Calu3 (cell line): ENCODE results near the gene IDH3B. TPM values are rescaled to one million over a fixed set of nuclear protein-coding genes. Genes with fewer than 3 reads are reported as not detected.
A peak's percentile ranks its signal among the peaks of the same experiment; 100 is the strongest.

ENCODE experiments used
- BruUV-seq: library from RNA; stranded (reverse); fragments of 400-500 nt; replicated peaks from 2 replicates; lab custom pipeline; 2021; lab: Mats Ljungman, UMichigan
- CTCF ChIA-PET: fragments of 300-600 bp; sonication (Branson Sonifier 250); formaldehyde crosslinking; loops from one replicate; lab custom pipeline; 2022; ENCODE audit warnings: antibody characterized with exemption; lab: Charles Lee
- DNase-seq: peaks from one replicate; pipeline ENCODE4 v3.0.0; 2022
- H3K27ac Mint-ChIP-seq: one replicate; pipeline ENCODE4 v1.8.0; 2022; ENCODE audit warnings: mixed read lengths; ENCODE audit not compliant: unreplicated experiment
- H3K27me3 Mint-ChIP-seq: one replicate; pipeline ENCODE4 v1.8.0; 2022; ENCODE audit warnings: mixed read lengths; ENCODE audit not compliant: unreplicated experiment
- H3K36me3 Mint-ChIP-seq: one replicate; pipeline ENCODE4 v1.8.0; 2022; ENCODE audit warnings: mild to moderate bottlenecking, moderate library complexity, mixed read lengths; ENCODE audit not compliant: insufficient read depth, unreplicated experiment
- H3K4me1 Mint-ChIP-seq: one replicate; pipeline ENCODE4 v1.8.0; 2022; ENCODE audit warnings: mild to moderate bottlenecking, low read depth, mixed read lengths; ENCODE audit not compliant: unreplicated experiment
- H3K4me3 Mint-ChIP-seq: one replicate; pipeline ENCODE4 v1.8.0; 2022; ENCODE audit warnings: mild to moderate bottlenecking, low read depth, moderate library complexity, mixed read lengths; ENCODE audit not compliant: unreplicated experiment
- H3K9me3 Mint-ChIP-seq: one replicate; pipeline ENCODE4 v1.8.0; 2022; ENCODE audit warnings: low read depth, mixed read lengths; ENCODE audit not compliant: unreplicated experiment
- CTCF ChIP-seq: fragments of 200-600 bp; IDR thresholded peaks from one replicate; pipeline ENCODE4 v1.8.0; 2022; ENCODE audit warnings: antibody characterized with exemption; ENCODE audit not compliant: unreplicated experiment
- intact Hi-C: fragments of 100-400 bp; cut with micrococcal nuclease; formaldehyde crosslinking; loops from one replicate; pipeline ENCODE4 v1.10.0; 2022; ENCODE audit not compliant: unreplicated experiment
- total RNA-seq: library from RNA; stranded (reverse); gene quantifications from 2 replicates; pipeline ENCODE4 v1.2.3, GENCODE V29; 2022

The IDH3B gene
- total RNA-seq, 1 experiment from 2014 or later, result 73.6 TPM

DNA sequence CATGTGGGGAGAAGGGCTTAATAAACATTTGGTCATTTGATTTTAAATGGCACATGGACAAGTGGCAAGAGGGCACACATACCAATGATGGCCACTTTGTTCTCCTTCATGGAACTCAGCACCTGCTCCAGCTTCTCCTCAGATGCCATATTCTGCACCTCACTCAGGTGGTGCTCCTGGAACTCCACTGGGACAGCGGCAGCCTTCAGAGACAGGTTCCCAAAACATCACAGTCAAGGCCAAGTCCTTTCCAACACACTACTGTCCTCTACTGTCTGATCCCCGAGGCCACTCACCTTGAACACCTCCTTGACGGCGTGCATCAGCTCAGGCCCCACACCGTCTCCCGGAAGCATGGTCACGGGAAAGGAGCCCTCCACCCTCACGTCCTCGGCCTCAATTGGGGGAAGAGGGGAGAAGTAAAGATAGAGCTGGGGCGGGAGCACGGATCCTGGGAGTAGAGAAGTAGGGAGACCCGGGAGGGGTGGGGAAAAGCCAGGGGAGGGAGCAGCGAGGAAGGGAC lies 591 bp downstream of the IDH3B start:
- no peak for DNase-seq
- Mint-ChIP-seq H3K27ac (peak overlapping the region; percentile 86), H3K9me3 (no peaks in the 10 kb centered on the region), H3K4me3 (peak overlapping the region; percentile 85), H3K36me3 (peaks cover 48% of the 10 kb centered on the region), H3K4me1 (peaks cover 15% of the 10 kb centered on the region), H3K27me3 (peaks cover 11% of the 10 kb centered on the region)
- TF ChIP-seq CTCF, result no peak
- CTCF ChIA-PET, result interaction anchor here (0.6 to 1.4 kb wide), 3 partner anchors 8 to 25 kb away, joined by 3 to 5 read pairs (median 4); no protein-coding TSS in a partner anchor
- intact Hi-C loops, result no loop called here
- TSS peak; percentile 53 for BruUV-seq

- Mint-ChIP-seq H3K4me1 (peaks cover 24% of the 10 kb centered on the region), H3K4me3 (no peak overlapping the region), H3K9me3 (no peaks in the 10 kb centered on the region), H3K36me3 (peaks cover 66% of the 10 kb centered on the region), H3K27me3 (no peaks in the 10 kb centered on the region), H3K27ac (no peak overlapping the region)
- intact Hi-C loops, result no loop called here
- no TSS peak for BruUV-seq
- TF ChIP-seq CTCF, result no peak
- no peak for DNase-seq
- CTCF ChIA-PET, result no interaction called here
These were observed 4.5 kb downstream of the IDH3B start for GRCh38 chr20:2659547-2659946.

DNA sequence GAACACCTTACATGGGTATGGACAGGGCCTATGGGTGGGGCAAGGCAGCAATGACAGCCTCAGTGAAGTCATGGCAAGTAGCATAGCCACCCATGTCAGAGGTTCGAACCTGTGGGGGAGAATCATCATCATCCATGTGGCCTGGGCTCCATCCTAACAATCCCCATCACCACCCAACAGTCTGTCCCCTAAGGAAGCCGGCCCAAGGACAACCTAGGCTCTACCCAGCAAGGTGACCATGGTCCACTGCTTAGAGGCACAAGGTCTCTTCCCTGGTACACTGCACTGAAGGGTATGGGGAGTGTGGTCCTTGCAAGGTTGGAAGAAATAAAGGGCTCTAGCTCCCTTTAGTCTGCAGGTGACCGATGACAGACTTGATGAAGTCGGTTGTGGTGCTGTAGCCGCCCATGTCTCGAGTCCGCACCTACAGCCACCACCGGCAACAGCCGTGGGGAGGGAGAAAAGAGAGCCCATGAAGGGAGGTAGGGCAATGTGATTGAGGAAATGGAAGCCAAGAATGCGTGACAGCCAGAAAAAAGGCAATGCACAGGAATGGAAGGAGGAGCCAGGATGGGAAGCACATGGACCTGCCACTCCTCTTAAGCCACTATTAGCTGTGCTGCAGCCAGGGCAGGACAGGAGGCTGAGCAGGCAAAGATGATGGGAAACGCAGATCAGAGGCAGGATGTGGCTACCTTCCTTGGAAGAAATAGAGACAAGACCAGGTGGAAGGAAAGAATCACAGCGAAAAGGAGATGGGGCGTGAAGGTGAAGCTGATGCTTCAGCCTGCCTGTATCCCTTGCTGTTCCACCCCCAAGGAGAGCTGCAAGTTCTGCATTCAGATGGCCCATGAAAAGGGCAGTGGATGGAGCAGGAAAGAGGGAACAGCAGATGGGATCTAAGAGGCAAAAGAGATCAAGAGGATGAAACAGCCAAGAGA lies 5.3 kb downstream of the IDH3B start:
- intact Hi-C loops, result no loop called here
- peak overlapping the region; percentile 8 for H3K27ac Mint-ChIP-seq
- H3K9me3 Mint-ChIP-seq, result no peaks in the 10 kb centered on the region
- no peak for TF ChIP-seq CTCF
- peaks cover 25% of the 10 kb centered on the region for H3K4me1 Mint-ChIP-seq
- peaks cover 66% of the 10 kb centered on the region for H3K36me3 Mint-ChIP-seq
- CTCF ChIA-PET, result no interaction called here
- DNase-seq, result no peak
- H3K4me3 Mint-ChIP-seq, result no peak overlapping the region
- BruUV-seq, result no TSS peak
- no peaks in the 10 kb centered on the region for H3K27me3 Mint-ChIP-seq

- H3K27me3 Mint-ChIP-seq, result no peaks in the 10 kb centered on the region
- H3K27ac Mint-ChIP-seq, result no peak overlapping the region
- BruUV-seq, result no TSS peak
- intact Hi-C loops, result no loop called here
- no peak for DNase-seq
- peaks cover 19% of the 10 kb centered on the region for H3K4me1 Mint-ChIP-seq
- no peak overlapping the region for H3K4me3 Mint-ChIP-seq
- CTCF ChIA-PET, result no interaction called here
- H3K9me3 Mint-ChIP-seq, result no peaks in the 10 kb centered on the region
- H3K36me3 Mint-ChIP-seq, result peaks cover 67% of the 10 kb centered on the region
- no peak for TF ChIP-seq CTCF
These were observed 6.3 kb downstream of the IDH3B start for GRCh38 chr20:2657674-2658073.
